T-helper 2 cell treated with Interferon-gamma antibody and Interleukin-4, amounts not matched to agents 100 ng/mL and 5 ng/mL, for 36 hours (primary cell): ENCODE measurements around the gene CXCL5. TPM values are rescaled to one million over a fixed set of nuclear protein-coding genes. Genes with fewer than 3 reads are reported as not detected.
"Not testable (repeated sequence)": the region's sequence is repeated elsewhere in the genome, so short reads cannot be mapped to it uniquely, and the experiment has no call there.

Experiments
- intact Hi-C: fragments of 100-400 bp; cut with micrococcal nuclease; formaldehyde crosslinking; loops from one replicate; pipeline ENCODE4 v1.15.1; 2023
- total RNA-seq: library from RNA; stranded (reverse); gene quantifications from 2 replicates; pipeline ENCODE4 v1.2.3, GENCODE V29; 2022

Gene CXCL5
- total RNA-seq, 1 donor from 2014 or later: not detected

DNA sequence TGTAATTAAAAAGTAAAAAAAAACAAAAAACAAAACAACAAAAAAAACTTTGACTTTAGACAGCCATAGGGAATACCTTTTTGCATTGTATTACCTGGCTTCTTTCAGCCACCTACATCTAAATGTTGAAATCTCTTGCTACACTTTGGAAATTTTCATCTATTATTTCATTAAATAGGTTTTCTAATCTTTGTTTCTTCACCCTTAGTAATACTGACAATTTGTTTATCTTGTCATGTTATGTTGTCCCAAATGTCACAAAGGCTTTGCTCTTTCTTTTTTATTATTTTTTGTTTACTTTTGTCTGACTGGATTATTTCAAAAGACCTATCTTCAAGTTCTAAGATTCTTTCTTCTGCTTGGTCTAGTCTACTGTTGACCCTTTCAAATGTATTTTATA, 24.1 kb downstream of the CXCL5 start:
- intact Hi-C loops: no loop called here

GRCh38 chr4:73970945-73971344, 27.5 kb downstream of the CXCL5 start:
- intact Hi-C loops: no loop called here

DNA sequence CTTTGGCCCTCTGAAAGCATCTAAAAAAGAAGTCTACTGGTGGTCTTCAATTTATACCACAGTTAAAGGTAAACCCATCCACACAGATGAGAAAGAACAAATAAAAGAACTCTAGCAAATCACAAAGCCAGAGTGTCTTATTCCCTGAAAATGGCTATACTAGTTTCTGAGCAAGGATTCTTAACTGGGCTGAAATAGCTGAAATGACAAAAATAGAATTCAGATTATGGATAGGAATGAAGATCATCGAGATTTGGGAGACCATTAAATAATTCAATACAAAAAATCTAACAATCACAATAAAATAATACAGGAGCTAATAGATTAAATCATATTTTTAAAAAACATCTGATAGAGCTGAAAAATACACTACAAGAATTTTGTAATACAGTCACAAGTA, 28.5 kb downstream of the CXCL5 start:
- intact Hi-C loops: no loop called here

- intact Hi-C loops: no loop called here
These were observed 30.6 kb downstream of the CXCL5 start for GRCh38 chr4:73967866-73968265.

GRCh38 chr4:73964862-73965611, 33.4 kb downstream of the CXCL5 start:
- intact Hi-C loops: no loop called here

DNA sequence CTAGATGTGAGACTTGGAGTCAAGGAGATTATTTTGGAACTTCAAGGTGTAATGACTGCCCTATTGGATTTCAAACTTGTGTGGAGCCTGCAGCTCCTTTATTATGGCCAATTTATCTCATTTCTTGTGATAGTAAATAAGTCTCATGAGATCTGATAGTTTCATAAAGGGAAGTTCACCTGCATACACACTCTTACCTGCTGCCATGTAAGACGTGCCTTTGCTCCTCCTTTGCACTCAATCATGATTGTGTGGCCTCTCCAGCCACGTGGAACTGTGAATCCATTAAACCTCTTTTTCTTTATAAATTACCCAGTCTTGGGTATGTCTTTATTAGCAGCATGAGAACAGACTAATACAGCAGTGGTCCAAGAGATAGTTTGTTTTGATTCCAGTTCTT, 35.8 kb downstream of the CXCL5 start:
- intact Hi-C loops: no loop called here

GRCh38 chr4:73959041-73959440, 39.4 kb downstream of the CXCL5 start:
- intact Hi-C loops: not testable (repeated sequence)

DNA sequence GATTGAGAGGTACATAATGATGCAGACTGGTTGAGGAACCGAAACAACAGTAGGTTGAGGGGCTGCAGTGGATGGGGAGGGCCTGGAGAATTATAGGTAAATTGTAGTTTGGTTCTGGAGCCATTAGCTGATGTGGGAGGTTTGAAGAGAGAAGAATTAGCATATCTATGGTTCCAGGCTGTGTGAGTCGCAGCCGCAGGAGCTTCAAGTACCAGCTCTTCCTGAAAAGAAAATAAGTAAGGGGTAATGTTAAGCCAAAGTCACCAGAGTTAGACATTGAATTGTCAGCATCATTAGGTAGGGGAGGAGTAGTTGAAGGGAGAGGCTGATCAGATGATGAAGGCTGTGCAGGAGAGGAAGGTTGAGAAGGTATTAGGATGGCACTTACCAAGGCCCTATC, 46.1 kb downstream of the CXCL5 start:
- intact Hi-C loops: no loop called here

- intact Hi-C loops: not testable (repeated sequence)
These were observed 48.0 kb downstream of the CXCL5 start for GRCh38 chr4:73950376-73950920.

DNA sequence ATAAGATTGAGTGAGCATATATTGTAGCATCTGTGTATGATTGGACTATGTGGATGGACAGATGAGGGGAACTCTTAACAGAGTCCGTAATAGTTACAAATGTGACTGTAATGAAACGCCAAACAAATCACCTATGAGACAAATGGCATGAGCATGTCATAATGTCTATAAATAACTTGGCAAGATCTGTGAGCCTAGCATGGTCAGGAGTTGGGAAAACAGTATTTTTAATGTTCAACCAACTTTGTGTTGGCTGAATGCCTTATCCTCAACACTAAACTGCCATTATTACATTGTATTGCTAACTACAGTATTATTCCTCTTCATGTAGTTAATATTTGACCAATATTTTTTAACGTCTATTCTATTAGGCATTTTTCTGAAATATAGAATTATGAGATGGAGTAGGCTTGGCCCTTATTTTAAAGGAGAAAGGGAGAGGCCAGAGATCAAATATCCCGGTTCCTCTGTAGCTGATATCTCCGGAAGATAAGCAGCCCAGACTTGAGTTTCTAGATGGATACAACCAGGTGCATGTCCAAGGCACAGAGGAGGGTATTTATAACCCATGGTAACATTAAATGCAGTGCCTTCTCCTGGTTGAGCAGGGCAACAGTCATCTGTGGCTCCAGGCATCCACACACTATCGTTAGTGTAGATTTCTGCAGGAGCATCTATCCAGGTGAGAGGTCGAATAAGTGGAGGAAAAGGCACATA, 49.3 kb downstream of the CXCL5 start:
- intact Hi-C loops: no loop called here

- intact Hi-C loops: no loop called here
These were observed 50.2 kb downstream of the CXCL5 start for GRCh38 chr4:73948291-73948690.

DNA sequence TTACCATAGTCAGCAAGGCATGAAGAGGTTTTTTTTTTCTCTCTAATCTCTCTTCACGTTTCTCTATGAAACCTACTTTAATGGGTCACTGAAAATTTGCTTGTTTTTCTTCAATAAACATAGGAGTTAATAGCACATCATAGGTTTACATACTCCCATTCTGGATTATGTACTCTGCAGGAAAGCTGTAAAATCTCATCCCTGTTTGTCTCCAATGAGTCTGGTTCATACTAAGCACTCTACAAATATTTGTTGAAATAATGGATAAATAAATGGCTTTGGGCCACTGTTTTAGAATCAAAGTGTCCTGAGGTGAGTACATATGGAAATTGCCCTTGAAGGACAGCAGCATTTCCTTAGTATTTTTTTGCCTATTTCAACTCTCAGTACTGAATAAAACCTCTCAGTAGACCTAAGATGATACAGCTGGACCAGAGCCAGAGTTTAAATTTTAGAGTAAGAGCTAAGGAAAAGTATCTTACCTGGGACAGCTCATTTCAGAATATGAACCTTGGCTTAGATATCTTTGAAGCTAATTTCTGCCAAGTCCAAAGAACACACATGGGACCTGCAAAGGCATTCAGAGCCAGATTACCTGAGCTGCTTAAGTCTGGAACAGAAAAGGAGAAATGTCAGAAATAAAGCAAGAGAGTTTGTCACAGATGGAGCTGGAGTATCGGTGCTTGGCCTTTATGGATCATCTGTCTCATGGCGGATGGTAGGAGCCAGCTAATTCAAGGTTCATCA, 51.1 kb downstream of the CXCL5 start:
- intact Hi-C loops: no loop called here

DNA sequence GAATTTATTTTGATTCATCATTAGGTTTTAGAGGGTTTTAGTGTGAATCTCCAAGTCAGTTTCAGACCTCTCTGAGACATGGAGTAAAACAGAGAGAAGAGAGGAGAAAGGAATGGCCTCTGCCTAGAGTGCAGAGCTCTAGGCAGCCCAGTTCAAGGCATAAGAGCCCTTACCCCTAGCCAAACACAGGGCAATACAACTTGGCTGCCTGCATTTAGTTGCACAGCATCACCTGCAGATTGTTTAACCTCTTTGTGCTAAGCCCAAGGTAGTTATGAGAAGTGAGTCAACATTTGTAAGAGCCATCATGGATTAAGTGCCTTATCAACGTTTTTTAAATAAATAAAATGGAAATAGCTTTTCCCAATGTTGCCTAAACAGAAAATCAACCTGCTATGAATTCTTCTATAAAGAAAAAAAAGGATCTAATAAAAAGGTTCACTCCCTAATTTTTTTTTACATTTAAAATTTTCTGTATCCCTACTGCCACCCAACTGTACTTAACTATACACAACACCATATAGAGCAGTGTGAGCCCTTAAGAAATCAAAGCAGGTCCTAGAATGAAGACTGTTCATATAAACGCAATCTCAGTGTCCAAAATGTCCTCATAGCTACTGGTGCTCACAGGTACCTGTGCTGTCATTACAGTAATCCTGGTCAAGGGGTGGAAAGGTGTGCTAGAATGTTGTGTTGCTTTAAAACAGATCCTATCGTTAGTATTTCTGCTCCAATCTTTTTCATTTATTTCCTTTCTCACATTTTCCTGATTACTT, 52.6 kb downstream of the CXCL5 start:
- intact Hi-C loops: no loop called here

Other genes starting within 250 kb of the CXCL5 start
- not detected in 2 replicates for gene CXCL6, start 162.0 kb downstream of the CXCL5 start, total RNA-seq
- not detected in 2 replicates for gene PF4V1, start 145.4 kb downstream of the CXCL5 start, total RNA-seq
- not detected in 2 replicates for gene CXCL1, start 129.3 kb downstream of the CXCL5 start, total RNA-seq
- not detected in 2 replicates for gene PF4, start 16.6 kb downstream of the CXCL5 start, total RNA-seq
- not detected in 2 replicates for gene PPBP, start 10.5 kb downstream of the CXCL5 start, total RNA-seq
- gene CXCL3, start 40.0 kb upstream of the CXCL5 start, total RNA-seq: not detected in 2 replicates
- not detected in 2 replicates for gene CXCL2, start 100.5 kb upstream of the CXCL5 start, total RNA-seq
- gene MTHFD2L, start 159.4 kb upstream of the CXCL5 start, total RNA-seq: 7.4 and 9.1 TPM in 2 replicates